Mesenchymal stem cell (in vitro differentiated cells and primary cell): ENCODE data around the gene COL18A1.

Experiments used
- DNase-seq: peaks from one replicate; pipeline ENCODE4 v3.0.0-alpha.2; 2013
- H2AFZ ChIP-seq: one replicate; pipeline ENCODE4 v1.6.1; 2013; ENCODE audit warnings: low read depth, mild to moderate bottlenecking, control low read depth, inconsistent platforms, low read length, moderate library complexity
- H2AK5ac ChIP-seq: 2 replicates; pipeline ENCODE4 v1.6.1; 2013; ENCODE audit warnings: low read length, moderate library complexity, mild to moderate bottlenecking, inconsistent platforms; ENCODE audit not compliant: severe bottlenecking
- H2BK120ac ChIP-seq: one replicate; pipeline ENCODE4 v1.6.1; 2013; ENCODE audit warnings: low read depth, mild to moderate bottlenecking, inconsistent platforms, low read length, moderate library complexity
- H2BK12ac ChIP-seq, 2 experiments: one replicate each; pipeline ENCODE4 v1.6.1; 2013; ENCODE audit warnings: inconsistent platforms in 2 of 2, low read length in 2 of 2, mild to moderate bottlenecking in 2 of 2, moderate library complexity in 2 of 2, control low read depth in 1 of 2
- H2BK15ac ChIP-seq: one replicate; pipeline ENCODE4 v1.6.1; 2013; ENCODE audit warnings: mild to moderate bottlenecking, low read depth, inconsistent platforms; ENCODE audit not compliant: poor library complexity, severe bottlenecking
- H2BK5ac ChIP-seq: 2 replicates; pipeline ENCODE4 v1.6.1; 2013; ENCODE audit warnings: low read depth, mild to moderate bottlenecking, low read length, control low read depth, inconsistent platforms; ENCODE audit not compliant: poor library complexity, severe bottlenecking
- H3K14ac ChIP-seq, 2 experiments: one replicate each; pipeline ENCODE4 v1.6.1; 2013; ENCODE audit warnings: inconsistent platforms in 2 of 2, low read length in 2 of 2, control low read depth in 1 of 2, mild to moderate bottlenecking in 1 of 2, moderate library complexity in 1 of 2
- H3K18ac ChIP-seq, 2 experiments: one replicate each; pipeline ENCODE4 v1.6.1; 2013; ENCODE audit warnings: inconsistent platforms in 2 of 2, low read length in 2 of 2, control low read depth in 1 of 2, low read depth in 1 of 2, mild to moderate bottlenecking in 1 of 2
- H3K23ac ChIP-seq, 2 experiments: one replicate each; pipeline ENCODE4 v1.6.1; 2013; ENCODE audit warnings: inconsistent platforms in 2 of 2, low read length in 2 of 2, mild to moderate bottlenecking in 2 of 2, moderate library complexity in 2 of 2, control low read depth in 1 of 2
- H3K27ac ChIP-seq: 2 replicates; pipeline ENCODE4 v1.5.1; 2013; ENCODE audit warnings: mild to moderate bottlenecking, moderate library complexity, low read length, control low read depth, inconsistent platforms; ENCODE audit not compliant: poor library complexity, severe bottlenecking
- H3K27me3 ChIP-seq, 2 experiments: 2 replicates each; pipeline versions ENCODE4 v1.6.1 to v1.7.0; 2013; ENCODE audit warnings: low read length in 2 of 2, mild to moderate bottlenecking in 2 of 2, moderate library complexity in 2 of 2, control low read depth in 1 of 2, inconsistent platforms in 1 of 2; ENCODE audit not compliant: control insufficient read depth in 1 of 2, insufficient read depth in 1 of 2
- H3K36me3 ChIP-seq, 2 experiments: 2 replicates each; pipeline versions ENCODE4 v1.6.1 to v1.7.0; 2013; ENCODE audit warnings: low read length in 2 of 2, control low read depth in 1 of 2, inconsistent platforms in 1 of 2, low read depth in 1 of 2, mild to moderate bottlenecking in 1 of 2; ENCODE audit not compliant: insufficient read depth in 2 of 2, control insufficient read depth in 1 of 2
- H3K4ac ChIP-seq, 2 experiments: one replicate each; pipeline ENCODE4 v1.6.1; 2013; ENCODE audit warnings: inconsistent platforms in 2 of 2, low read length in 2 of 2, mild to moderate bottlenecking in 2 of 2, moderate library complexity in 2 of 2, control low read depth in 1 of 2, low read depth in 1 of 2
- H3K4me1 ChIP-seq: 2 replicates; pipeline ENCODE4 v1.6.1; 2013; ENCODE audit warnings: low read depth, low read length, control low read depth; ENCODE audit not compliant: control insufficient read depth, insufficient read depth
- H3K4me2 ChIP-seq: 2 replicates; pipeline ENCODE4 v1.6.1; 2013; ENCODE audit warnings: low read length, mild to moderate bottlenecking, inconsistent platforms; ENCODE audit not compliant: poor library complexity, severe bottlenecking
- H3K4me3 ChIP-seq, 2 experiments: 2 replicates each; pipeline versions ENCODE4 v1.5.1 to v1.7.0; 2013; ENCODE audit warnings: low read length in 2 of 2, mild to moderate bottlenecking in 2 of 2, control low read depth in 1 of 2, low read depth in 1 of 2; ENCODE audit not compliant: insufficient read depth in 1 of 2
- H3K79me1 ChIP-seq: replicated peaks from 2 replicates; pipeline ENCODE4 v1.6.1; 2013; ENCODE audit warnings: mild to moderate bottlenecking, control low read depth, low read length, inconsistent platforms; ENCODE audit not compliant: poor library complexity, severe bottlenecking
- H3K9ac ChIP-seq: 2 replicates; pipeline ENCODE4 v1.7.0; 2013; ENCODE audit warnings: mild to moderate bottlenecking, low read length, moderate library complexity
- H3K9me3 ChIP-seq: 2 replicates; pipeline ENCODE4 v1.7.0; 2013; ENCODE audit warnings: mild to moderate bottlenecking, low read length; ENCODE audit not compliant: control insufficient read depth
- H4K8ac ChIP-seq: one replicate; pipeline ENCODE4 v1.6.1; 2013; ENCODE audit warnings: inconsistent platforms, mild to moderate bottlenecking, low read length, moderate library complexity
- H4K91ac ChIP-seq: one replicate; pipeline ENCODE4 v1.6.1; 2013; ENCODE audit warnings: mild to moderate bottlenecking, low read length, inconsistent platforms
- WGBS: methylation state at CpG from one replicate; pipeline ENCODE4 v1.1.7; 2013; ENCODE audit warnings: mixed read lengths; 5-methylcytosine and 5-hydroxymethylcytosine counted together

Gene COL18A1

GRCh38 chr21:45415943-45416611, 11.1 kb downstream of the COL18A1 start:
- Histone ChIP-seq H2AK5ac (no peak overlapping the region), H3K4ac (no peak overlapping the region), H3K27ac (no peak overlapping the region), H2BK5ac (no peak overlapping the region), H2BK15ac (no peak overlapping the region), H2BK12ac (no peak overlapping the region), H3K9ac (no peak overlapping the region), H3K23ac (no peak overlapping the region), H3K27me3 (no peaks in the 10 kb centered on the region), H4K8ac (no peak overlapping the region), H3K4me1 (peaks cover 82% of the 10 kb centered on the region), H4K91ac (no peak overlapping the region), H3K4me2 (no peak overlapping the region), H3K14ac (no peak overlapping the region), H3K4me3 (no peak overlapping the region), H2BK120ac (no peak overlapping the region), H3K79me1 (no peaks in the 10 kb centered on the region), H3K18ac (no peak overlapping the region), H3K9me3 (no peaks in the 10 kb centered on the region), H3K36me3 (peaks cover 0 to 84% of the 10 kb centered on the region in 2 experiments), H2AFZ (no peak overlapping the region)
- DNase-seq, result no peak
- 89% methylated on average over 25 of the region's 25 CpGs for WGBS

GRCh38 chr21:45416620-45417019, 11.7 kb downstream of the COL18A1 start:
- H2AK5ac ChIP-seq, result no peak overlapping the region
- H3K27ac ChIP-seq, result no peak overlapping the region
- H4K91ac ChIP-seq, result no peak overlapping the region
- H3K18ac ChIP-seq, result no peak overlapping the region
- WGBS, result 71% methylated on average over 8 of the region's 8 CpGs
- peaks cover 0 to 85% of the 10 kb centered on the region in 2 experiments for H3K36me3 ChIP-seq
- no peak overlapping the region for H3K9ac ChIP-seq
- no peak overlapping the region for H2BK12ac ChIP-seq
- no peak overlapping the region for H3K23ac ChIP-seq
- H2BK15ac ChIP-seq, result no peak overlapping the region
- no peak overlapping the region for H3K4me2 ChIP-seq
- no peak for DNase-seq
- peaks cover 83% of the 10 kb centered on the region for H3K4me1 ChIP-seq
- no peak overlapping the region for H4K8ac ChIP-seq
- H2AFZ ChIP-seq, result no peak overlapping the region
- H3K14ac ChIP-seq, result no peak overlapping the region
- H3K79me1 ChIP-seq, result no peaks in the 10 kb centered on the region
- H2BK5ac ChIP-seq, result no peak overlapping the region
- no peaks in the 10 kb centered on the region for H3K27me3 ChIP-seq
- H3K4ac ChIP-seq, result no peak overlapping the region
- H3K4me3 ChIP-seq, result no peak overlapping the region
- H3K9me3 ChIP-seq, result no peaks in the 10 kb centered on the region
- no peak overlapping the region for H2BK120ac ChIP-seq

GRCh38 chr21:45417256-45417950, 12.4 kb downstream of the COL18A1 start:
- Histone ChIP-seq H2AFZ (no peak overlapping the region), H3K4me3 (no peak overlapping the region), H3K79me1 (no peaks in the 10 kb centered on the region), H3K9me3 (no peaks in the 10 kb centered on the region), H2BK12ac (peak overlapping the region in 1 of 2 experiments; percentile 9), H4K8ac (no peak overlapping the region), H2AK5ac (no peak overlapping the region), H3K14ac (peak overlapping the region in 1 of 2 experiments; percentile 27), H3K4ac (no peak overlapping the region), H2BK120ac (no peak overlapping the region), H3K18ac (peak overlapping the region in 1 of 2 experiments; percentile 22), H3K9ac (no peak overlapping the region), H3K27me3 (no peaks in the 10 kb centered on the region), H3K23ac (no peak overlapping the region), H3K4me1 (peaks cover 91% of the 10 kb centered on the region), H2BK15ac (no peak overlapping the region), H4K91ac (no peak overlapping the region), H2BK5ac (no peak overlapping the region), H3K27ac (no peak overlapping the region), H3K36me3 (peaks cover 4 to 91% of the 10 kb centered on the region in 2 experiments), H3K4me2 (no peak overlapping the region)
- 89% methylated on average over 21 of the region's 22 CpGs for WGBS
- no peak for DNase-seq

GRCh38 chr21:45417951-45418300, 13.0 kb downstream of the COL18A1 start:
- Histone ChIP-seq H3K18ac (peak overlapping the region in 1 of 2 experiments; percentile 22), H3K4me2 (no peak overlapping the region), H3K14ac (no peak overlapping the region), H3K4me3 (no peak overlapping the region), H2BK12ac (peak overlapping the region in 1 of 2 experiments; percentile 9), H3K23ac (no peak overlapping the region), H3K4ac (peak overlapping the region in 1 of 2 experiments; percentile 21), H3K4me1 (peaks cover 90% of the 10 kb centered on the region), H3K79me1 (no peaks in the 10 kb centered on the region), H3K9ac (no peak overlapping the region), H4K91ac (no peak overlapping the region), H3K36me3 (peaks cover 4 to 87% of the 10 kb centered on the region in 2 experiments), H2AFZ (no peak overlapping the region), H2AK5ac (no peak overlapping the region), H2BK15ac (no peak overlapping the region), H2BK5ac (no peak overlapping the region), H4K8ac (no peak overlapping the region), H3K27me3 (no peaks in the 10 kb centered on the region), H3K27ac (no peak overlapping the region), H2BK120ac (no peak overlapping the region), H3K9me3 (no peaks in the 10 kb centered on the region)
- WGBS, result 97% methylated on average over 20 of the region's 20 CpGs
- no peak for DNase-seq
